Left lung (tissue), 10 donors: ENCODE data around the gene NES. TPM values are rescaled to one million over a fixed set of nuclear protein-coding genes. Genes with fewer than 3 reads are reported as not detected.

ENCODE experiments used
- ATAC-seq: fragments of 200-7000 bp; cut with Tn5 transposase; one replicate; pipeline ENCODE4 v1.9.1; 2020; ENCODE audit warnings: moderate library complexity
- DNase-seq, 4 donors: peaks; one replicate each; pipeline ENCODE4 v3.0.0-alpha.2; 2013 to 2020
- H3K27ac ChIP-seq, 2 donors: fragments of 200-600 bp; sonication (generic) in 1 of 2; one replicate each; pipeline versions ENCODE4 v1.5.0 to v1.8.0; 2020 to 2021
- H3K27me3 ChIP-seq, 2 donors: fragments of 200-600 bp; sonication (generic) in 1 of 2; one replicate each; pipeline versions ENCODE4 v1.5.0 to v1.8.0; 2020 to 2021
- H3K36me3 ChIP-seq, 2 donors: fragments of 200-600 bp; sonication (generic) in 1 of 2; one replicate each; pipeline versions ENCODE4 v1.5.0 to v1.8.0; 2020 to 2021
- H3K4me1 ChIP-seq, 2 donors: fragments of 200-600 bp; one replicate each; pipeline ENCODE4 v1.8.0; 2021
- H3K4me3 ChIP-seq, 2 donors: fragments of 200-600 bp; sonication (generic) in 1 of 2; one replicate each; pipeline versions ENCODE4 v1.5.0 to v1.8.0; 2020 to 2021; ENCODE audit warnings: mild to moderate bottlenecking in 1 of 2
- H3K9me3 ChIP-seq, 2 donors: fragments of 200-600 bp; sonication (generic) in 1 of 2; one replicate each; pipeline versions ENCODE4 v1.5.0 to v1.8.0; 2020 to 2021
- CTCF ChIP-seq, 2 donors: fragments of 200-600 bp; sonication (generic) in 1 of 2; IDR thresholded peaks; one replicate each; pipeline versions ENCODE4 v1.5.0 to v1.8.0; 2021; ENCODE audit warnings: antibody characterized with exemption in 2 of 2
- intact Hi-C, 2 donors: fragments of 100-400 bp; cut with DNase I; formaldehyde crosslinking; loops; one replicate each; pipeline versions ENCODE4 v1.11.2 to v1.14.2; 2022
- polyA plus RNA-seq, 6 donors: library from polyadenylated mRNA; unstranded; fragments of 120-200 nt; gene quantifications; one replicate each; pipeline ENCODE4 v1.2.1, GENCODE V29; 2013; ENCODE audit not compliant: insufficient read length in 6 of 6
- total RNA-seq, 2 donors: library from RNA; stranded (reverse); fragmentation: NEBNext Ultra II Directional; extraction: Animal tissue kit (Norgen Biotek cat#: 25700); gene quantifications; one replicate each; pipeline ENCODE4 v1.2.1, GENCODE V29; 2021
- donor health status: DM: no; HTN: yes; CAD: no.
- donor health status: DM: no; HTN: no; CAD: no.

Gene NES
- total and polyA plus RNA-seq, 8 donors = 54.9 to 84.0 (median 64.4) TPM

GRCh38 chr1:156676114-156676819 lies 940 bp downstream of the NES start:
- peak in 1 of 4 donors; percentile 69 for DNase-seq
- Histone ChIP-seq H3K36me3 (no peaks in the 10 kb centered on the region), H3K27ac (peak overlapping the region; percentile 67 to 76), H3K27me3 (peaks cover 23 to 79% of the 10 kb centered on the region in 2 donors), H3K9me3 (no peaks in the 10 kb centered on the region), H3K4me3 (peak overlapping the region; percentile 41 to 53), H3K4me1 (peaks cover 0 to 36% of the 10 kb centered on the region in 2 donors)
- intact Hi-C loops = no loop called here
- peak; percentile 8 for ATAC-seq
- TF ChIP-seq CTCF (IDR thresholded peaks at IDR 0.05) = no peak

- Histone ChIP-seq H3K4me1 (peaks cover 0 to 38% of the 10 kb centered on the region in 2 donors), H3K9me3 (no peaks in the 10 kb centered on the region), H3K4me3 (peak overlapping the region; percentile 41 to 53), H3K27me3 (peaks cover 23 to 79% of the 10 kb centered on the region in 2 donors), H3K27ac (peak overlapping the region; percentile 67 to 76), H3K36me3 (no peaks in the 10 kb centered on the region)
- ATAC-seq (no peak), DNase-seq (peak in 2 of 4 donors; percentile 41 to 56)
- intact Hi-C loops = no loop called here
- TF ChIP-seq CTCF (IDR thresholded peaks at IDR 0.05) = no peak
Observed at GRCh38 chr1:156675210-156676113, 1.7 kb downstream of the NES start.

- Histone ChIP-seq H3K36me3 (no peaks in the 10 kb centered on the region), H3K4me1 (peaks cover 0 to 48% of the 10 kb centered on the region in 2 donors), H3K27me3 (peaks cover 23 to 61% of the 10 kb centered on the region in 2 donors), H3K27ac (no peak overlapping the region), H3K9me3 (no peaks in the 10 kb centered on the region), H3K4me3 (peak overlapping the region in 1 of 2 donors; percentile 53)
- no peak for ATAC-seq
- no peak for TF ChIP-seq CTCF (IDR thresholded peaks at IDR 0.05)
- intact Hi-C loops = no loop called here
- DNase-seq = peak in 1 of 4 donors; percentile 35
Observed at GRCh38 chr1:156673387-156674121, 3.7 kb downstream of the NES start.

GRCh38 chr1:156671804-156672203 lies 5.4 kb downstream of the NES start:
- ATAC-seq = no peak
- peaks cover 8 to 47% of the 10 kb centered on the region in 2 donors for H3K4me1 ChIP-seq
- no peaks in the 10 kb centered on the region for H3K9me3 ChIP-seq
- H3K4me3 ChIP-seq = no peak overlapping the region
- H3K27me3 ChIP-seq = peaks cover 11 to 43% of the 10 kb centered on the region in 2 donors
- intact Hi-C loops = no loop called here
- no peak for TF ChIP-seq CTCF (IDR thresholded peaks at IDR 0.05)
- no peak for DNase-seq
- no peaks in the 10 kb centered on the region for H3K36me3 ChIP-seq
- no peak overlapping the region for H3K27ac ChIP-seq
